ENCODE measurements around the gene DNAJC28.
A peak's percentile ranks its signal among the peaks of the same experiment; 100 is the strongest.
"Not testable (repeated sequence)": the region's sequence is repeated elsewhere in the genome, so short reads cannot be mapped to it uniquely, and the experiment has no call there.

The DNAJC28 gene

DNA sequence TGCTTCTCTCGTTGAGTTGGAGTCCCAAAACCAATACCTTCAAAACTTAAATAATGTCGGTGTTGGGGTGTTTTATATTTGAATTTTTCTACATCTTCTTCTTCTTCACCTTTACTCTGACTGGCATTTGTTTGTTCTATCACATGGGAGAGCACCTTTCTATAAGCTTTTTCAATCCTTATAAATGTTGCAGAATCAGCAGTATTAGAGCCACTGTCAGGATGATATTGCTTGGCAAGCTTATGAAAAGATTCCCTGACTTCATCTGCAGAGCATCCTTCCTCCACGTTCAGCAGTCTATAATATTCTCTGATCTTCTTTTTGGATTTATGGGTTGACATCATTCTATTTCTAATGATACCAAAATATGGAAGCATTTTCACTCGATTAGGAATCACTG lies 2.6 kb downstream of the DNAJC28 start:
- DNase-seq (ENCODE audit: low read depth) = no peak
- H3K4me3 ChIP-seq (ENCODE audit: low read depth, low read length) = no peak overlapping the region

DNA sequence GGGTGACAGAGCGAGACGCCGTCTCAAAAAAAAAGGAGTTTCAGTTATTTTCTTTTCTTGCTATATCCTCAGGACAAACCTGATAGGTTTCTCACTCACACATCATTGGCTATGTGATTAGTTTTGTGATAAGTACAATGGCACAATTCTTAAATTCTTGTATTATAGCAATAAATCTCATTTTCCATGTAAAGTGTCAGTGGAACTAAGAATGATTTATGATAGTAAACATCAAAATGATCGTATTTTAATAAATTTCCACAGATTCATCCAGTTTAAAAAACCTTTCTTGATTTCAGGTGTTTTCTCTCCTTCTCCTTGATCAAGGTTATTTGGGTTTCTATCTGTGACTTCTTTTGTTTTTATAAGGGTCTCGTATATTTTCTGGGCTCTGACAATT lies 3.5 kb downstream of the DNAJC28 start:
- H3K4me3 ChIP-seq (ENCODE audit: low read depth, low read length) = no peak overlapping the region
- no peak for DNase-seq (ENCODE audit: low read depth)

GRCh38 chr21:33481314-33481943 lies 10.1 kb downstream of the DNAJC28 start:
- no peak overlapping the region for H3K4me3 ChIP-seq (ENCODE audit: low read depth, low read length)
- DNase-seq (ENCODE audit: low read depth) = no peak

GRCh38 chr21:33480481-33481103 lies 10.9 kb downstream of the DNAJC28 start:
- H3K4me3 ChIP-seq (ENCODE audit: low read depth, low read length) = peak overlapping the region; percentile 87
- no peak for DNase-seq (ENCODE audit: low read depth)

- H3K4me3 ChIP-seq (ENCODE audit: low read depth, low read length) = peak within 1 kb of the TSS; percentile 87
- DNase-seq (ENCODE audit: low read depth) = peak; percentile 90
Measured at GRCh38 chr21:33479679-33480480, 11.6 kb downstream of the DNAJC28 start, which contains the start of gene TMEM50B. Gene TMEM50B (minus strand): TSS chr21:33479974. CDS start chr21:33468885, 11,089 bp downstream.

- peak overlapping the region; percentile 87 for H3K4me3 ChIP-seq (ENCODE audit: low read depth, low read length)
- no peak for DNase-seq (ENCODE audit: low read depth)
Measured at GRCh38 chr21:33478935-33479678, 12.4 kb downstream of the DNAJC28 start.

DNA sequence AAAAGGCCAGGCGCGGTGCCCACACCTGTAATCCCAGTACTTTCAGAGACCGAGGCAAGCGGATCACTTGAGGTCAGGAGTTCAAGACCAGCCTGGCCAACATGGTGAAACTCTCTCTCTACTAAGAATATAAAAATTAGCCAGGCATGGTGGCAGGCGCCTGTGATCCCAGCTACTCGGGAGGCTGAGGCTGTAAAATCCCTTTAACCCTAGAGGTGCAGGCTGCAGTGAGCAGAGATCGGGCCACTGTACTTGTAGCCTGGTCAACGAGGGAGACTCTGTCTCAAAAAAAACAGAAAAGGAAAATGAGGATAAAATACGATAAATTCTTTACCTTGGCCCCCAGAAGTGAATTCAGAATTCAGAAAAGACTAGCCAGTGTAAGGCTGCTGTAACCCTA lies 13.3 kb downstream of the DNAJC28 start:
- no peak for DNase-seq (ENCODE audit: low read depth)
- H3K4me3 ChIP-seq (ENCODE audit: low read depth, low read length) = peak overlapping the region; percentile 87

DNA sequence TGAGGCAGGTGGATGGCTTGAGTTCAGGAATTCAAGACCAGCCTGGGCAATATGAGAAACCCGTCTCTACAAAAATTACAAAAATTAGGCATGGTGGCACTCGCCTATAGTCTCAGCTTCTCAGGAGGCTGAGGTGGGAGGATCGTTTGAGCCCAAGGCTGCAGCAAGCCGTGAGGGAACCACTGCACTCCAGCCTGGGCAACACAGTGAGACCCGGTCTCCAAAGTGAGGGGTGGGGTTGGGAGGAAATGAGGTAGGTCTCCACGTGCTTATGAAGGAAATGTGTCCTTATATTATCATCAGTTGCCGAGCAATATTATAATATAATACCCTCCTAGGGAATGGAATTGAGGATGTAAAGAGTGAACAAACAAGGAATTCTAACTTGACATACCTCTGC lies 14.4 kb downstream of the DNAJC28 start:
- H3K4me3 ChIP-seq (ENCODE audit: low read depth, low read length) = no peak overlapping the region
- DNase-seq (ENCODE audit: low read depth) = no peak

DNA sequence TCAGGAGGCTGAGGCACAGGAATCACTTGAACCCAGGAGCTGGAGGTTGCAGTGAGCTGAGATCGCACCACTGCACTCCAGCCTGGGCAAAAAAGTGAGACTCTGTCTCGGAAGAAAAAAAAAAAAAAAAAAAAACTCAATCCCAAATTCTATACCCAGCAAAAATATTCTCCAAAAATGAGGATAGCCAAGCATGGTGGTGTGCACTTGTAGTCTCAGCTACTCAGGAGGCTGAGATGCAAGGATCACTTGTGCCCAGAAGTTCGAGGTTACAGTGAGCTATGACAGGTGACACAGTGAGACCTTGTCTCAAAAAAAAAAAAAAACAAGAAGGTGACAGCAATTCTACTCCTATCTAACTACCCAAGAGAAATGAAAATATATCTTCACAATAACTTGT lies 18.2 kb downstream of the DNAJC28 start:
- H3K4me3 ChIP-seq (ENCODE audit: low read depth, low read length) = no peak overlapping the region
- no peak for DNase-seq (ENCODE audit: low read depth)

- DNase-seq (ENCODE audit: low read depth) = no peak
- no peak overlapping the region for H3K4me3 ChIP-seq (ENCODE audit: low read depth, low read length)
Measured at GRCh38 chr21:33470701-33471100, 20.8 kb downstream of the DNAJC28 start.

GRCh38 chr21:33469183-33469582 lies 22.3 kb downstream of the DNAJC28 start:
- DNase-seq (ENCODE audit: low read depth); H3K4me3 ChIP-seq (ENCODE audit: low read depth, low read length): not testable (repeated sequence)

DNA sequence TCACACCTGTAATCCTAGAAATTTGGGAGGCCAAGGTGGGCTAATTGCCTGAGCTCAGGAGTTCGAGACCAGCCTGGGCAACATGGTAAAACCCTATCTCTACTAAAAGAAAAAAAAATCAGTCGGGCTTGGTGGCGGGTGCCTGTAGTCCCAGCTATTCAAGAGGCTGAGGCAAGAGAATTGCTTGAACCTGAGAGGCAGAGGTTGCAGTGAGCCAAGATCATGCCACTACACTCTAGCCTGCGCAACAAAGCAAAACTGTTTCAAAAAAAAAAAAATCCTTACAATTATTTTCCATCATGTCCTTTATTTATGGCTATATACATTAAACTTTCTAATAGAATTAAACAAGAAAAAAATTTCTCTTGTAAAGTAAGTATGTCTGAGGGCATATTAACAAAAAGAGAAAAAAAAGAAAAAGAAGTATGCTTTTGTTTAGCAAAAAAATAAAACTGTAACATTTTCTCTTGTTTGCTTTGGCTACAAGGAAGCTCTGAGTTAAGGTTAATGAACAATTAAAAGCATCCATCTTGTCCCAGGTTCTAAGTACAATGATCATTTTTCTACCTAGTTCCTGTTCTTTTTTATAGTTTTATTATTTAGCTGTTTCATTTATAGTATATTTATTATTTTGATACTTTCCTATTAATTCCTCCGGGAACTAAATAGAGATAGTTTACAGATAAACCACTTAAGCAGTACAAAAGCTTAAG lies 29.8 kb downstream of the DNAJC28 start:
- DNase-seq (ENCODE audit: low read depth) = no peak
- no peak overlapping the region for H3K4me3 ChIP-seq (ENCODE audit: low read depth, low read length)

DNA sequence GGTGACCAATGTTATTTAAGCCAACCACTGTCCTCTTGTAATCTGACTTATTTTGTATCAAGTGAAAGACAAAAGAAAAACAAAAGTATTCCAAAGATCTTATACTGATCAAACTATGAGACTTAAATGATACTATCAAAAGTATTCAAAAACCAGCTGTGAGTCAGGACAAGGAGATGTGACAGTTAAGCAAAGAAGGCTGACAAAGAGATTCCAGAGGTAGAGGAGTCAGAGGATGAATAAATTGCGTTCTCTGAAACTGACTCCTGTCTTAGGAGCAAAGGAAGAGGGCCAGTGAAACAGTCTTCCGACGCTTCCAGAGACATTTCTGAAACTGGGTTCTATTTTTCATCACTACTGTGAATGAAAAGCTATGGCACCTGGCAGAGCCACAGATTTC lies 32.7 kb downstream of the DNAJC28 start:
- no peak for DNase-seq (ENCODE audit: low read depth)
- no peak overlapping the region for H3K4me3 ChIP-seq (ENCODE audit: low read depth, low read length)

GRCh38 chr21:33455686-33456446 lies 35.6 kb downstream of the DNAJC28 start:
- H3K4me3 ChIP-seq (ENCODE audit: low read depth, low read length) = no peak overlapping the region
- DNase-seq (ENCODE audit: low read depth) = no peak

- no peak overlapping the region for H3K4me3 ChIP-seq (ENCODE audit: low read depth, low read length)
- no peak for DNase-seq (ENCODE audit: low read depth)
Measured at GRCh38 chr21:33452362-33452761, 39.2 kb downstream of the DNAJC28 start.

DNA sequence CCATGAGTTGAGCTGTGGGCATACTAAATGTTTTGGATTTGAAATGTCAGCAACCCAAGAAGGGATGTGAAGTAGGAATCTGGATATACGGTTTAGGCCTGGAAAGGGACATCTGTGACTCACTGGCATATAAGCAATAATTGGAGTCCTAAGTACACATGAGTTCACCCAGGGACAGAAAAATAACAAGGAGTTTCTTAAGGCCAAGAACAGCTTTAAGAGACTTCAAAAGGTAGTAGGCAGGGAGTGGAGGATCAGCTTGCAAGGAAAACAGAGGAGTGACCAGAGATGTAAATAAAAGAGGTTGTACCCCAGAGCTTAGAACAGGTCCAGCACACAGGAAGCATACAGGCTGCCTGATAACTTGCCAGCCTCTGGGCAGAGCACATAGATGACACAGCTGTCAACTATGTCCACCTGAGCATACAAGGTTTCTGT lies 39.9 kb downstream of the DNAJC28 start:
- no peak for DNase-seq (ENCODE audit: low read depth)
- H3K4me3 ChIP-seq (ENCODE audit: low read depth, low read length) = no peak overlapping the region

DNA sequence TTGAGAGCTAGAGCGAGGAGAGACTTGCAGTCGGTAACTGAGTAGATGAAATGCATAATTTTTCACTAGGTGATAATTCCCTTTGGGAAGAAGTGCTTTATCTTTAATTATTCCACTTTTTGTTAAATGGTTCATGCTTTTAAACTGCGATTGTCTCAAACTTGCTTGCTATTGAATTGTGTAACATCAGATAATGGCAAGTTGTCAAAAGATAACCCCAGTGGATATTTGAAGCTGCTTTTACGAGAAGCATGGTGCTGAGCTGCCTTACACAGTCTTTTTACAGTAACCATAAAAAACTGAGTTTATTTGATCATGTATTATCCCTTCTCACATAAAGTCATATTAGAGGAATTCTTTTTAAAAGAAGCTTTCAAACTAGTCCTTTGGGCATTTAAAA lies 41.9 kb downstream of the DNAJC28 start:
- no peak overlapping the region for H3K4me3 ChIP-seq (ENCODE audit: low read depth, low read length)
- DNase-seq (ENCODE audit: low read depth) = no peak

DNA sequence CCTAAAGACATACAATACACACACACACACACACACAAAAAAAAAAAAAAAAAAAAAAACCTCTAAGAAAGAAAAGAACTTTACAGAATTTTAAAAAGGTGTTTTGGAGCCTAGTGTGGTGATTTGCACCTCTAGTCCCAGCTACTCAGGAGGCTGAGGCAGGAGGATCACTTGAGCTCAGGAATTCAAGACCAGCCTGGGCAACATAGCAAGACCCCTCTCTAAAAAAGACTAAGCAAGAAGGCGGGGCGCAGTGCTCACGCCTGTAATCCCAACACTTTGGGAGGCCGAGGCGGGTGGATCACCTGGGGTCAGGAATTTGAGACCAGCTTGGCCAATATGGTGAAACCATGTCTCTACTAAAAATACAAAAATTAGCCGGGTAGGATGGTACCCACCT lies 44.9 kb downstream of the DNAJC28 start:
- not testable (repeated sequence) for H3K4me3 ChIP-seq (ENCODE audit: low read depth, low read length); DNase-seq (ENCODE audit: low read depth)

GRCh38 chr21:33444499-33444898 lies 47.0 kb downstream of the DNAJC28 start:
- H3K4me3 ChIP-seq (ENCODE audit: low read depth, low read length) = no peak overlapping the region
- DNase-seq (ENCODE audit: low read depth) = no peak
